ENCODE data around the gene IL1RL2.

GRCh38 chr2:102229141-102229769 lies 42.4 kb downstream of the IL1RL2 start:
- TF ChIP-seq CTCF (conservative IDR thresholded peaks at IDR 0.05; ENCODE audit: low read depth, low read length) (no peak), EZH2 (IDR thresholded peaks at IDR 0.05; ENCODE audit: borderline replicate concordance, low read depth, low read length, poor library complexity, severe bottlenecking) (no peak)
